Astrocyte (in vitro differentiated cells and primary cell): ENCODE data around the gene KIFAP3.

ENCODE experiments used
- CTCF ChIP-seq: IDR thresholded peaks from 2 replicates; pipeline ENCODE4 v1.5.1; 2011; ENCODE audit warnings: low read depth, mild to moderate bottlenecking, inconsistent platforms, low read length, moderate library complexity; ENCODE audit not compliant: insufficient read depth
- EZH2 ChIP-seq: IDR thresholded peaks from 2 replicates; pipeline ENCODE4 v1.6.1; 2012; ENCODE audit warnings: mild to moderate bottlenecking, low read length, inconsistent platforms; ENCODE audit not compliant: insufficient read depth

GRCh38 chr1:169879034-169879840 is 195.3 kb downstream of the KIFAP3 start:
- TF ChIP-seq EZH2 = no peak
- no peak for TF ChIP-seq CTCF
